Fibroblast of skin of left quadriceps (primary cell): Measurements from ENCODE around the gene ASTE1.
"Not testable (repeated sequence)": the region's sequence is repeated elsewhere in the genome, so short reads cannot be mapped to it uniquely, and the experiment has no call there.

Experiments
- DNase-seq, 2 experiments: peaks; one replicate each; pipeline ENCODE4 v3.0.0-alpha.2; 2013; ENCODE audit warnings: low read depth in 2 of 2

The ASTE1 gene, protein sequence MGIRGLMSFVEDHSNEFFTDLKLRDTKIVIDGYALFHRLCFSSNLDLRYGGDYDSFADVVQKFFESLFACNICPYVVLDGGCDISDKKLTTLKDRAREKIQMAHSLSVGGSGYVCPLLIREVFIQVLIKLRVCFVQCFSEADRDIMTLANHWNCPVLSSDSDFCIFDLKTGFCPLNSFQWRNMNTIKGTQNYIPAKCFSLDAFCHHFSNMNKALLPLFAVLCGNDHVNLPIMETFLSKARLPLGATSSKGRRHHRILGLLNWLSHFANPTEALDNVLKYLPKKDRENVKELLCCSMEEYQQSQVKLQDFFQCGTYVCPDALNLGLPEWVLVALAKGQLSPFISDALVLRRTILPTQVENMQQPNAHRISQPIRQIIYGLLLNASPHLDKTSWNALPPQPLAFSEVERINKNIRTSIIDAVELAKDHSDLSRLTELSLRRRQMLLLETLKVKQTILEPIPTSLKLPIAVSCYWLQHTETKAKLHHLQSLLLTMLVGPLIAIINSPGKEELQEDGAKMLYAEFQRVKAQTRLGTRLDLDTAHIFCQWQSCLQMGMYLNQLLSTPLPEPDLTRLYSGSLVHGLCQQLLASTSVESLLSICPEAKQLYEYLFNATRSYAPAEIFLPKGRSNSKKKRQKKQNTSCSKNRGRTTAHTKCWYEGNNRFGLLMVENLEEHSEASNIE

GRCh38 chr3:131026321-131027151 is at the start of gene ASTE1, which contains the start of gene NEK11:
Gene ASTE1, minus strand, starts transcription at chr3:131026825. Its CDS starts 1,519 bp downstream, at chr3:131025306.
Gene NEK11, plus strand, starts transcription at chr3:131026877. Its CDS starts 2,832 bp downstream, at chr3:131029709.
- peak; percentile 53 for DNase-seq

DNA sequence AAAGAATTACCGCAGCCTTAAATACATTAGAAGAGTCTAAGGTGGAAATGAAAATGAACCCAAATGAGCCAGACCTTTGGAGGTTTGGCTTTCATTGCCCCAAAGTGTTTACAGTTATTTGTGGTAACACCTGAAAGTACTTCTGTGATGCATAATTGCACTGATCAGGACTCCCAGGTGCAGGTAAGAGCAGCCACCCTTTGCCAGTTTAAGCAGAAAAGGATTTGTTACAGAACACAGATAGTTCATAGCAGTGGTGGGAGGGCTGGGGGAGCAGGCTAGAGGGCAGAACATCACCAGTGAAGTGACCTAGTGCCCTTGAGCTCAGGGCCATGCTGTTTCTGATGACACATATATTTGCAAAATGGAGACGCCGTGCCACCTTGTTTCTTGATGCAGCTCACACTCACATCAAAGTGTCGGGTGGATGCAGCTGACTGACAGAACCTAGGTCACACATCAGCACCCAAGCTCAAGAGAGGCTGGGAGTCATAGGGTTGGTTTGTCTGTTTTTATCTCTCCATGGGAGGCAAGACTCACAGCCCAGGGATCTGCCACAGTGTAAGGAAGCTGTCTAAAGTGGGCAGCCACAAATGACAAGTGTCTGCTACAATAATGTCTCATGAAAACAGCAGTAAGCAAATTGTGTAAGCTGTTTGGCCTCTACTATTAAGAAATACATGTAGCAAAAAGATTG is 49.2 kb upstream of the ASTE1 start:
- DNase-seq = no peak

DNA sequence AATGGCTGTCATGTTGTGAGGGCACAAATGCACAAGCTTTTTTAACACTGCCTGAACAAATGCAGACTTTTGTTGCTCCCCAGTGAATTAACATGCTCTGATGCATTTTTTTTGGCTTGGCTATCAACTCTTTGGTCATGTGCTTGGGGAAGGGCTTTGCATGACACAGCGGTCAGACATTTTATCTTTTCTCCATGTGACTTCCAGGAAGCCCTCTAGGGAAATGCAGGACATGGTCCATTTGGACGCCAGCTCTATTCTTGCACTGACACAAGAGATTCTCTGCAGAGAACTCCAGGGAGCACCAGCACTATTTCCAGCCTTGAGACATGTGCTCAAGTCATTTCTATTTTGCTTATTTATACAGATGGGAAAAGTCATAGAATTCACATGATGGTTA is 46.2 kb upstream of the ASTE1 start:
- DNase-seq = no peak

DNA sequence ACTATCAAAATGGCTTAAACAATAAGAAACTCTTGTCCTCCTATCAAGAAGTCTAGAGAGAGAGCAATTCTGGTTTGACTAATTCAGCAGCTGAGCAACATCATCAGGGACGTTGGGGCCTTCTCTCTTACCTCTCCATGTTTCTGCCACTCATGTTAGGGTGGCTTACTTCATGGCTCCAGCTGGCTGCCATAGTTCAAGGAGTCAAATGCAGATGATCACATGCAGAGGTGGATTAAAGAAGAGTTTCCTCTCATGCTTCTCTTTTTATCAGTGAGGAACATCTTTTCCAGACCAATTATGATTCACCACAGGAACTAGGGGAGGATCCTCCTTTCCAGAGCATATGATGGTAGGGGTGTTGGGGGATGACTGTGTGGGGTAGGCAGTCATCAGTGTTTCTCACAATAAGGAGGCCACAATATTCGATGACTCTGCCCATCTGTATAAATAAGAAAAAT is 45.5 kb upstream of the ASTE1 start:
- DNase-seq = no peak

- no peak for DNase-seq
Measured at GRCh38 chr3:131067983-131068382, 41.4 kb upstream of the ASTE1 start.

DNA sequence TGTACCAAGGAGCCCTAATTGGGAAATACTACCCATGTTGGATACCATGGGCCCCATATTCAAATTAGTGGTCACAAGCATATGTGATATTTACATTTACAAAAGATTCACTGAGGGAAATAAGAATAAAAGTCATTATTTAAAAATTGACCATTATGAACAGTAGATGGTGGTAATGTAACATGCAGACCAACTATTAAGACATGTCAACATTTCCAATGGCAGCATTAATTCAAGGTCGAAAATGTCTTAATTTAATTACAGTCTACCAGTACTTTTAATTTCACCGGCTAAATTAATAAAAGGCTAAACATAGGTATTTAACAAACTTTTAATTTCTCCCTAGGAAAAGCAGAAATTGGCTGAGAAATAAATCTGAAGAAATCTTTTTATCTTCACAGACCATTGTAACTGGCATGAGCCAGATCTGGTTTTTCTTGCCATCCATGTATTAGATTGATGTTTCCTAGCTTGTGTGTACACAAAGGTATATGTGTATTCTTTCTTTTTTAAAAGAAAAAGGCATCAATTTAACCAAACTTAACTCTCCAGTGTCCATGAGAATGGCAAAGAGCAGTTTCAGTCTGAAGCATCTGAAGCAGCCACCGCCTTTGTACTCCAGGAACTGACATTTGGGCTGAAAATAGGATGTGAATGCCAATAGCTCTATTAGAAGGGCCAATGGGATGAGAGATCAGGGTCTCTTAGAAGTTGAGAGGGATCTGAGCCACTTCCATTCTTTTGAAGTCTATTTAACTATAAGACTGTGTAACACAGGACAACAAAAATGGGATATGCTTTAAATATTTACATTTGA is 26.6 kb upstream of the ASTE1 start:
- no peak for DNase-seq

GRCh38 chr3:131050001-131050400 is 23.4 kb upstream of the ASTE1 start:
- DNase-seq = no peak

GRCh38 chr3:131048030-131048429 is 21.4 kb upstream of the ASTE1 start:
- DNase-seq = no peak

DNA sequence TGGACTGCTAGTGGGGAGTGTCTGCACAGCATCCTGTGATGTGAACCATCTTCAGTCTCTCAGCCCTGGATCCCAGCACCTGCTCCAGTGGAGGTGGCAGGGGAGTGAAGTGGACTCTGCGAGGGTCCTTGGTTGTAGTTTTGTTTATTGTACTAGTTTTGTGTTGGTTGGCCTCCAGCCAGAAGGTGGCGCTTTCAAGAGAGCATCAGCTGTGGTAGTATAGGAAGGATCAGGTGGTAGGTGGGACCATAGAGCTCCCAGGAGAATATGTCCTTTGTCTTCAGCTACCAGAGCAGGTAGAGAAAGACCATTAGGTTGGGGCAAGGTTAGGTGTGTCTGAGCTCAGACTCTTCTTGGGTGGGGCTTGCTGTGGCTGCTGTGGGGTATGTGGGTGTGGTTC is 21.0 kb upstream of the ASTE1 start:
- DNase-seq = no peak

- not testable (repeated sequence) for DNase-seq
Measured at GRCh38 chr3:131042271-131042985, 15.8 kb upstream of the ASTE1 start.

DNA sequence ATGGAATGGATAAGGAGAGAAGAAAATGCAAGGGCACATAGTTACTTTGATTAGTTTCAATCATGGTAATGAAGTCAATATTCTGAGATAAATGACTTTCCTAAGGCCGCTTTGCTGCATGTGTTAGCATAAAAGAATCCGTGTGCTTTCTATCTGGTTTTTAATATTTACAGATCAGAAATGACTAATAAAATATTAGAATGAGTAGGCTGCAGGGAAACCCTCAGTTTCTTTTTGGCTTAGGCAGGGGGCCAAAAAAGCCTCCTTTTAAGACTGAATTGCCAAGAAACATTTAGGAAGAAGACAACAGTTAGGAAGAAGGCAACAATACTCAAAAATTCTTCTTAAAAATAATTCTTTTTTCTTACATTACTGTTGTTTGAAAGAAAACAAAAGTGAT is 11.7 kb upstream of the ASTE1 start:
- no peak for DNase-seq

- no peak for DNase-seq
Measured at GRCh38 chr3:131036986-131037385, 10.4 kb upstream of the ASTE1 start.

DNA sequence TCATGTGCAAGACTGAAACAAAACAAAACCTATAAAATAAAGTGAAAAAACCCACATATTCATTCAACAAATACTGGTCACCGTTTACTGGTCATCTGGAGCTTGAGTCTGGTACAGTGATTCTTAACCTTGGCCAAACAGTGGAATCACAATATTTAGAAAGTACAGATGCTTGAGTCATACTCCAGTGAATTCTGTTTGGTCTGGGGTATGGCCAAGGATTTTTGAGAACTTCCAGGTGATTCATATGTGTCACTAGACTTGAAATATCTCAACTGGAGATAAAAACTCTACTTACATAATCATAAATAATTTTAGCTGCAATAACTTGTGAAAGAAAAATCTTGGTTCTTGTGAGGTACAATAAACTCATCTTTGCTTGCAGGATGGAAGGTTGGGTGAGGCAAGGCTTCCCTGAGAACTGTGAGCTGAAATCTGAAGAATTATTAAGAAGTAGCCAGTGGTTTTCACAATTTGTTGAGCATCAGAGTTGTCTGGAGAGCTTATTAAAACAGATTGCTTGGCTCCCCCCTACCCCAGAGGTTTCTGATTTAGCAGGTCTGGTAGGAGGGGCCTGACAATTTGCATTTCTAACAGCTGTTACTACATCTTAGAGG is 9.7 kb upstream of the ASTE1 start:
- DNase-seq = peak in 1 of 2 experiments; percentile 25

- peak; percentile 27 to 28 for DNase-seq
Measured at GRCh38 chr3:131033480-131034080, 7.0 kb upstream of the ASTE1 start.

DNA sequence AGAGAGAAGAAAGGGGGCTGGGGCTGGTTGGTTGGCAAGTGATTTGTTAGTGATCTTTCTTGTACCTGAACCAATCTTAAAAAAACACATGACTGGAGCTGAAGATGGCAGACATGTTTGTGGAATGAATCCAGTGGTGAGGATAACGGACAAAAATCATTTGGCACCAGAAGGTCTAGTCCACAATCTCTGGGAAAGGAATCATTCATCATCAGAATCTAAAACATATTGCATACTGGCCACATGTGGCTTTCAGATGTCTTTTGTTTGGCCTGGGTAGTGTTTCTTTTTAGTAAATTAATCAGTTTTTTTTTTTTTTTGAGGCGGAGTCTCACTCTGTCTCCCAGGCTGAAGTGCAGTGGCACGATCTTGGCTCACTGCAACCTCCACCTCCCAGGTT is 5.0 kb upstream of the ASTE1 start:
- peak; percentile 34 to 40 for DNase-seq

DNA sequence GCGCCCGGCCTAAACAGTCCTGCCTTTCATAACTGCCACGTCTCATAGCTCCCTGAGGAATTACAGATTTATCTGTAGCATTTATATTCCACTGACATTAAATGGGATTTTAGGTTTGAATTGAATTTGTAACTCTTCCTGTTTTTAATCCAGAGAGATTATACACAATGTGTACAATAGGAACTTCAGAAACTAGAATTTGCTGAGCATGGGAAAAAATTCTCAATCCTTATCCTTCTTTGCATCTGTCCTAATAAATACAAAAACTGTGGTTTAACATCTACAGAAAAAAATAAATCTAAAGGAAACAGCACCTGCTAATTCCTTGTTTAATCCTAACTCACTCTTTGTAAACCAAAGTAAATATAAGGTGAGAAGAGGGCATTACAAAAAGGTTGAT is 2.2 kb upstream of the ASTE1 start:
- no peak for DNase-seq

- DNase-seq = no peak
Measured at GRCh38 chr3:131025539-131025938, 1.1 kb downstream of the ASTE1 start.

DNA sequence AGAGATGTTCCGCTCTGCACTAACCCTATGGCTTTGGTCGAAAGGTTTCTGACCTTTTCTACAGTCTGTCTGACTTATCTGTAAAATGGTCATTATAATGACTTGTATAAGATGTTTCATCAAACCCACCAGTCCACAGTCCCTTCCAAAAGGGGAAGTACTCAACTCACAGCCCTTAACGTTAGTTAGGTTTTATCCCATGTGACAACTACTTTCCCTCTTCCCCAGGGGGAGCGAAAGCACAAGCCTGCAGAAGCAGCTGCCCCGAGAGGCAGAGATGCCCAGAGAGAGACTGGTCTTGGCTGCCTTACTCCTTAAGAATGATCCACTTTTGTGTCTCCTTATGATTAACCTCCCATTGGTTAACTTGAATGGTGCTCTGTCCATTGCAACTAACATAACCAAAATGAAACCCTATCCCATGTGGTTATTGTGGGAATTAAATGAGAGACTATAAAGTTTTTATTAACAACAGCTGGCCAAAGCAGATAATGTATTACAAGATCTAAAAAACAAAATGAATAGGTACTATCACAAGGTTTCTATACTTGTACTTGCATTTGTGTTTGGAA is 6.4 kb downstream of the ASTE1 start:
- DNase-seq = no peak

DNA sequence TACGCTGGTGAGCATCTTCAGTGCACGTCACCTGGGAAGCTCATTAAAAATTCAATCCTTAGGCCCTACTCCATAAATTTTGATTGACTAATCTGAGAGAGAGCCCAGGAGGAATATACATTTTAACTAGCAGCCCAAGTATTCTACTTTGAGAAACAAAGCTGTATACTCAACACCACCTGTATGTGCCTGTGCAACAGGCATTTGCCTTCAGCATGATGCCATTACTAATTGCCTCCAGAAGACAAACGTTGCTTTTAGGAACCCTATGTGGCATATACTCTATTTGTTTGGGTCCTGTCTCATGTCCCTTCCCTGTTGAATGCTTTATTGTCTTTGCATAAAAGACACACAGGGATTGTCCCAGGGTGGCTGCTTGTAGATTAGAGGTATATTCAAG is 7.7 kb downstream of the ASTE1 start:
- no peak for DNase-seq
